ENCODE results near the gene ELK3. TPM values are rescaled to one million over a fixed set of nuclear protein-coding genes. Genes with fewer than 3 reads are reported as not detected.

Gene ELK3
- total RNA-seq, 1 experiment from 2014 or later = 9.4 TPM

- no peak for TF ChIP-seq CTCF (conservative IDR thresholded peaks at IDR 0.05)
- no peak overlapping the region for H3K9ac ChIP-seq (ENCODE audit: extremely low read depth, insufficient read length, low read length)
- Mint-ChIP-seq H3K27me3 (ENCODE audit: low read depth) (no peaks in the 10 kb centered on the region; the same call in none of the 2 replicates), H3K9me3 (no peaks in the 10 kb centered on the region; a peak in 1 of 5 replicates), H3K27ac (no peak overlapping the region), H3K4me1 (peaks cover 7 to 11% of the 10 kb centered on the region in 2 experiments), H3K4me3 (no peak overlapping the region), H3K36me3 (ENCODE audit: insufficient read depth in 1 of 3, low read depth in 3 of 3) (no peaks in the 10 kb centered on the region)
- no peaks in the 10 kb centered on the region for H3K23me2 ChIP-seq (ENCODE audit: insufficient read length, low read depth, low read length, poor library complexity, severe bottlenecking)
- H2AK5ac ChIP-seq (ENCODE audit: insufficient read length, low read length) = no peak overlapping the region
- no peak overlapping the region for H2BK12ac ChIP-seq (ENCODE audit: insufficient read length, low read depth, low read length)
- H3K79me2 ChIP-seq (ENCODE audit: insufficient read depth, low read length) = no peaks in the 10 kb centered on the region
- no peak for DNase-seq
- no peak overlapping the region for H3T11ph ChIP-seq (ENCODE audit: low read length)
- H4K8ac ChIP-seq (replicated peaks; ENCODE audit: insufficient read length, low read depth, low read length) = no peak overlapping the region
- H3K23ac ChIP-seq (ENCODE audit: insufficient read length, low read depth, low read length) = no peak overlapping the region
- H2BK120ac ChIP-seq (ENCODE audit: low read depth, low read length, poor library complexity, severe bottlenecking) = no peak overlapping the region
- no peaks in the 10 kb centered on the region for H4K20me1 ChIP-seq (ENCODE audit: control insufficient read depth, insufficient read depth, insufficient read length)
- H3K18ac ChIP-seq (ENCODE audit: insufficient read length, low read depth, low read length) = no peak overlapping the region
- no peak overlapping the region for H4K5ac ChIP-seq (ENCODE audit: insufficient read length, low read depth, low read length)
- no peak overlapping the region for H3K4me2 ChIP-seq (ENCODE audit: insufficient read depth, insufficient read length, low read length)
- H2AFZ ChIP-seq (ENCODE audit: low read length) = no peak overlapping the region
- H3K14ac ChIP-seq (ENCODE audit: insufficient read depth, low read length) = no peak overlapping the region
- H3K27me3 ChIP-seq (ENCODE audit: insufficient read depth, low read length) = peaks cover 2% of the 10 kb centered on the region; the same call in 1 of the 2 replicates
- no peak overlapping the region for H4K91ac ChIP-seq (ENCODE audit: insufficient read length, low read depth, low read length)
- H3K79me1 ChIP-seq (ENCODE audit: insufficient read depth, low read depth, low read length, poor library complexity, severe bottlenecking) = no peaks in the 10 kb centered on the region
- H2BK5ac ChIP-seq (ENCODE audit: insufficient read length, low read length) = no peak overlapping the region
- no peak overlapping the region for H2BK20ac ChIP-seq (ENCODE audit: low read depth, low read length, poor library complexity, severe bottlenecking)
- H3K4ac ChIP-seq (ENCODE audit: low read depth, low read length) = no peak overlapping the region
- WGBS (ENCODE audit: extremely low coverage, insufficient read length, low lambda C conversion rate) = no CpG with 5 or more reads among the region's 2 CpGs
- H3K56ac ChIP-seq (ENCODE audit: insufficient read length, low read depth, low read length) = no peak overlapping the region
- H3K27ac ChIP-seq (ENCODE audit: insufficient read length, low read depth, low read length) = no peak overlapping the region
- H3K4me1 ChIP-seq (ENCODE audit: insufficient read depth, low read length) = no peaks in the 10 kb centered on the region; the same call in 1 of the 2 replicates
- no peak overlapping the region for H2BK15ac ChIP-seq (ENCODE audit: low read depth, low read length)
- H3K9me3 ChIP-seq (ENCODE audit: control insufficient read depth, low read depth, low read length) = no peaks in the 10 kb centered on the region
Observed at GRCh38 chr12:96166765-96167164, 27.4 kb upstream of the ELK3 start.

All from H9 (cell line).